ENCODE data around the gene CARHSP1.
"Not testable (repeated sequence)": the region's sequence is repeated elsewhere in the genome, so short reads cannot be mapped to it uniquely, and the experiment has no call there.

CARHSP1 gene

DNA sequence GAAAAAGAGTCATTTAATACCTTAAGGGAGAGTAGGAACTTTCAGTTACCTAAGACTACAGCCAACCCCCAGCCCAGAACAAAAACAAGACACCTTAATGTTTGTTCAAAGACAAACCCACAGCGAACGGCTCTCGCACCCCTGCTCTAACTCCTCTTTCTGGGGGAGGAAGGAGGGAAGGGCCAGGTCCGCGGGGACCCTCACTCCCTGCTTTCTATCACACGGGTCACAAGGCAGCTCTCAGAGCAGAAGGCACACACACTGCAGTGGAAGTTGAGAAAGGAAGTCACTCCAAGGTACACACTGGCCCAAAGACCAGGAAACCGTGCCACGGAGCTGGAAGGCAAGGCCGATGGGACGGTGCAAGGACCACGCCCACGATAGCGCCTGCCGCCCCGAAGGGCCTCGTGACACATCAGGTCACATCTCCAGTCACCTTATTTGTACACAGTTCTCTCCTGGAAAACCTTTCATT, 23.3 kb upstream of the CARHSP1 start:
- no peak for DNase-seq

DNA sequence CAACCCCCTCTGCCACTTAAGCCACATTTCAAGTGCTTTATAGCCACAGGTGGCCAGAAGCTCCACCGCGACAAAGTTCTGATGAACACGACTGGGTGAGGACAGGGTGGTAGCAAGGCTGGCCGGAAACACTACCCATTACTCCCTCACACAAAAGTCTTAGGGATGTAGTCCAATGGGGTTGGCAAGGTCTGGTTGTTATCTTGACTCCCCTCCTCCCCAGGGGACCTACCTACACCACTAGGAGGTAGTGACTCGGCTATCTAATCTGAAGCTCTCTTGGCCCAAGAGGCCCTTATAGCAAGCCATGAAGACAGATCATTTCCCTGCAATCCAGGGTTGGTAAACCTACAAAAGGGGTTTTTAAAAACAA, 21.7 kb upstream of the CARHSP1 start:
- no peak for DNase-seq

- DNase-seq: no peak
These were observed 21.2 kb upstream of the CARHSP1 start for GRCh38 chr16:8889893-8890548.

- DNase-seq: no peak
These were observed 20.4 kb upstream of the CARHSP1 start for GRCh38 chr16:8888951-8889892.

GRCh38 chr16:8887952-8888560, 19.2 kb upstream of the CARHSP1 start:
- DNase-seq: no peak

GRCh38 chr16:8887431-8887765, 18.6 kb upstream of the CARHSP1 start:
- no peak for DNase-seq

GRCh38 chr16:8886593-8887430, 18.0 kb upstream of the CARHSP1 start:
- no peak for DNase-seq

- DNase-seq: no peak
These were observed 17.1 kb upstream of the CARHSP1 start for GRCh38 chr16:8885674-8886592.

GRCh38 chr16:8882725-8883377, 14.0 kb upstream of the CARHSP1 start:
- DNase-seq: no peak

GRCh38 chr16:8882041-8882617, 13.3 kb upstream of the CARHSP1 start, which contains the start of gene LITAFD:
TSS of gene LITAFD (plus strand) at chr16:8882351. CDS start at chr16:8884356, 2,005 bp downstream.
- no peak for DNase-seq

DNA sequence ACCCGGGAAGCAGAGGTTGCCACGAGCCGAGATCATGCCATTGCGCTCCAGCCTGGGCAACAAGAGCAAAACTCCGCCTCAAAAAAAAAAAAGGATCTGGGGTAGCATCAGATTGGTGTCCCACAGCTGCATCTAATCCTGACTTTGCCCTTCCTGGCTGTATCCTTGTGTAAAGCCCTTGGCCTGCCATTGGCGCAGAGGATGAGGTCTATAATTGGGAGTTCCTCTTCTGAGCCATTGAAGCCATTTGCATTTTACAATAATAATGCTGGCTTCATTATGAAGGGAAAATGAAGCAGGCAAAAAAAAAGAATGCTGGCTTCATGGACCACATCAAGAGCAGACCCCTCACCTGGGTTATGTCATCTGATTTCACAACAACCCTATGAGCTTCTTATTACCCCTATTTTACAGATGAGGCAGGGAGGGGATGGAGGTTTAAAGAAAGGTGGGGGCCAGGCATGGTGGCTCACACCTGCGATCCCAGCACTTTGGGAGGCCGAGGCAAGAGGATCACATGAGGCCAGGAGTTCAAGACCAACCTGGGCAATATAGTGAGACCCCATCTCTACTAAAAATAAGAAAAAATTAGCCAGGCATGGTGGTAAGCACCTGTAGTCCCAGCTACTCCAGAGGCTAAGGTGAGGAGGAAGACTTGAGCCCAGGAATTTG, 12.2 kb upstream of the CARHSP1 start:
- no peak for DNase-seq

DNA sequence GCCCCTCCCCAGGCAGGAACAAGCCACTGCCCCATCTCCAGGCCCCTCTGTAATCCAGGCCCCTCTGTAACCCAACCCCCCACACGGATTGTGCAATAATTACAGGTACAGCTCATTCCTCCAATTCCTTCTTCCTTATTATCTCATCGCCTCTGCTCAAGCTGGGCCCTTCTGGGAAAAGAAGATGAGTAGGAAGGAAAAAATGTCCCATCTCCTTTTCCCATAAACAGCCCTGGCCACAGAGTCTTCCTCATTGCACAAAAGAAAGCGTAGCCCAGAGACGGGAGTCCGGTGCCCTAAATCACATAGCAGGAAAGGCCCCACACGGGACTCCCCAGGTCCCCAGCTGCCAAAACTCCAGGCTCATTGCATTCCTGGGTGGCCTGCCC, 9.7 kb upstream of the CARHSP1 start:
- DNase-seq: no peak

GRCh38 chr16:8877894-8878522, 9.2 kb upstream of the CARHSP1 start:
- DNase-seq: no peak

GRCh38 chr16:8875317-8875716, 6.5 kb upstream of the CARHSP1 start:
- DNase-seq: not testable (repeated sequence)

- no peak for DNase-seq
These were observed 5.6 kb upstream of the CARHSP1 start for GRCh38 chr16:8874388-8874787.

DNA sequence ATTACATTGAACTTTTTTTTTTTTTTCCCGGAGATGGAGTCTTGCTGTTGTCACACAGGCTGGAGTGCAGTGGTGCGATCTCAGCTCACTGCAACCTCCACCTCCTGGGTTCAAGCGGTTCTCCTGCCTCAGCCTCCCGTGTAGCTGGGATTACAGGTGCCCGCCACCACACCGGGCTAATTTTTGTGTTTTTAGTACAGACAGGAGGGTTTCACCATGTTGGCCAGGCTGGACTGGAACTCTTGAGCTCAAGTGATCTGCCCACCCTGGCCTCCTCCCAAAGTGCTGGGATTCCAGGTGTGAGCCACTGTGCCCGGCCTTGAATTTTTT, 5.0 kb upstream of the CARHSP1 start:
- not testable (repeated sequence) for DNase-seq

DNA sequence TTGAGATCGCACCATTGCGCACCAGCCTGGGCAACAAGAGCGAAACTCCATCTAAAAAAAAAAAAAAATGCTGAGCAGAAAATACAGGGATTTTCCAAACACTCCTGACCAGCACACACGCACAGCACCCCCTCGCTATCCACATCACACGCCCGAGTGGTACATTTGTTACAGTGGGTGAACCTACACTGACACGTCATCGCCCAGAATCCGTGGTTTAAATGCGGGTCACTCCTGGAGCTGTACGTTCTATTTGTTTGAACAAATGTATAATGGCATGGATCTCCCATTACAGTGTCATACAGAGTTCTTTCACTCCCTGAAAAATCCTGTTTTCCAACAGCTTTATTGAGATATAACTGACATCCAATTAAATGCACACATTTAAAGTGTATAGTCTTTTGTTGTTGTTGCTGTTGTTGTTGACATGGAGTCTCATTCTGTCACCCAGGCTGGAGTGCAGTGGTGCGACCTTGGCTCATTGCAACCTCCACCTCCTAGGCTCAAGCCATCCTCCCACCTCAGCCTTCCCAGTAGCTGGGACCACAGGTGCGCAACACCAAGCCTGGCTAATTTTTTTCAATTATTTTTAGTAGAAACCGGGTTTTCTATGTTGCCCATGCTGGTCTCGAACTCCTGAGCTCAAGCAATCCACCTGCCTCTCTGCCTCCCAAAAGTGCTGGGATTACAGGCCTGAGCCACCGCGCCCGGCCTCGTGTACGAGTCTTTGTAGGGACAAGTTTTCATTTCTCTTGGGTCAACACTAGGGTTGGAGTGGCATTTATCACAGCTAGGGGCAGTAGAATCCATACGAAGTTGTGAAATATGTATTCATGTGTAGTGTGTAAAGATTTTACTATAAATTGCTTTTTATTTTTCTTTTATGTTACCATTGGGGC, 4.4 kb upstream of the CARHSP1 start:
- DNase-seq: no peak

DNA sequence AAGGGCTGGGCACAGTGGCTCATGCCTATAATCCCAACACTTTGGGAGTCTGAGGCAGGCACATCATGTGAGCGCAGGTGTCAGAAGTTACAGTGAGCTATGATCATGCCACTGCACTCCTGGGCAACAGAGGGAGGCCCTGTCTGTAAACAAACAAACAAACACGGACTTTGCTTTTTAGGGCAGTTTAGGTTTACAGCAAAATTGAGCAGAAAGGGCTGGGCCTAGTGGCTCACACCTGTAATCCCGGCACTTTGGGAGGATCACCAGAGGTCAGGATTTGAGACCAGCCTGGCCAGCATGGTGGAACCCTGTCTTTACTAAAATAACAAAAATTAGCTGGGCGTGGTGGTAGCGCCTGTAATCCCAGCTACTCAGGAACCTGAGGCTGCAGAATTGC, 3.3 kb upstream of the CARHSP1 start:
- DNase-seq: no peak

DNA sequence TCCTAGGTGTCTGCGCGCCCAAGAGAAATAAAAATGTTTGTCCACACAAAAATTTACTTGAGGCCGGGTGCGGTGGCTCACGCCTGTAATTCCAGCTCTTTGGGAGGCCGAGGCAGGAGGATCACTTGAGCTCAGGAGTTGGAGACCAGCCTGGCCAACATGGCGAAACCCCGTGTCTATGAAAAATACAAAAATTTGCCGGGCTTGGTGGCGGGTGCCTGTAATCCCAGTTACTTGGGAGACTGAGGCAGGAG, 1.1 kb upstream of the CARHSP1 start:
- not testable (repeated sequence) for DNase-seq

Measured in activated gamma-delta T cell treated with Interleukin-2 at 50 U/mL for 16 hours (primary cell).